GM18873 (cell line): Measurements from ENCODE around the gene NEIL3.

ENCODE experiments used
- ATAC-seq: cut with Tn5 transposase; IDR thresholded peaks from one replicate; pipeline ENCODE4 v1.9.1; 2021; ENCODE audit warnings: mild to moderate bottlenecking, moderate library complexity, moderate number of reproducible peaks; ENCODE audit not compliant: unreplicated experiment, low FRiP score

The NEIL3 gene

GRCh38 chr4:177309522-177310371 is at the start of gene NEIL3:
TSS of gene NEIL3 (plus strand) at chr4:177309874. CDS start at chr4:177309954, 80 bp downstream.
- ATAC-seq = peak; percentile 88

GRCh38 chr4:177263818-177264217 is 45.9 kb upstream of the NEIL3 start:
- ATAC-seq = no peak

- no peak for ATAC-seq
Measured at GRCh38 chr4:177264788-177265422, 44.8 kb upstream of the NEIL3 start.

- no peak for ATAC-seq
Measured at GRCh38 chr4:177265729-177266128, 43.9 kb upstream of the NEIL3 start.

- ATAC-seq = no peak
Measured at GRCh38 chr4:177266506-177266905, 43.2 kb upstream of the NEIL3 start.

GRCh38 chr4:177267911-177268310 is 41.8 kb upstream of the NEIL3 start:
- no peak for ATAC-seq

- no peak for ATAC-seq
Measured at GRCh38 chr4:177271091-177271490, 38.6 kb upstream of the NEIL3 start.

- ATAC-seq = no peak
Measured at GRCh38 chr4:177271915-177272766, 37.5 kb upstream of the NEIL3 start.

- no peak for ATAC-seq
Measured at GRCh38 chr4:177275999-177276398, 33.7 kb upstream of the NEIL3 start.

- ATAC-seq = no peak
Measured at GRCh38 chr4:177281351-177281909, 28.2 kb upstream of the NEIL3 start.

- no peak for ATAC-seq
Measured at GRCh38 chr4:177282284-177282835, 27.3 kb upstream of the NEIL3 start.

GRCh38 chr4:177283167-177283566 is 26.5 kb upstream of the NEIL3 start:
- no peak for ATAC-seq

- ATAC-seq = no peak
Measured at GRCh38 chr4:177285953-177286352, 23.7 kb upstream of the NEIL3 start.

GRCh38 chr4:177287255-177287654 is 22.4 kb upstream of the NEIL3 start:
- no peak for ATAC-seq

- no peak for ATAC-seq
Measured at GRCh38 chr4:177288335-177288734, 21.3 kb upstream of the NEIL3 start.

- ATAC-seq = no peak
Measured at GRCh38 chr4:177290780-177291179, 18.9 kb upstream of the NEIL3 start.

- no peak for ATAC-seq
Measured at GRCh38 chr4:177292171-177292570, 17.5 kb upstream of the NEIL3 start.

GRCh38 chr4:177293208-177294033 is 16.3 kb upstream of the NEIL3 start:
- no peak for ATAC-seq

GRCh38 chr4:177297785-177298391 is 11.8 kb upstream of the NEIL3 start:
- ATAC-seq = no peak
